GM19397 (cell line): Measurements from ENCODE around the gene BCAS4.

Source experiments
- ATAC-seq: cut with Tn5 transposase; IDR thresholded peaks from one replicate; pipeline ENCODE4 v1.9.1; 2021; ENCODE audit warnings: mild to moderate bottlenecking, moderate library complexity; ENCODE audit not compliant: unreplicated experiment

BCAS4 gene

DNA sequence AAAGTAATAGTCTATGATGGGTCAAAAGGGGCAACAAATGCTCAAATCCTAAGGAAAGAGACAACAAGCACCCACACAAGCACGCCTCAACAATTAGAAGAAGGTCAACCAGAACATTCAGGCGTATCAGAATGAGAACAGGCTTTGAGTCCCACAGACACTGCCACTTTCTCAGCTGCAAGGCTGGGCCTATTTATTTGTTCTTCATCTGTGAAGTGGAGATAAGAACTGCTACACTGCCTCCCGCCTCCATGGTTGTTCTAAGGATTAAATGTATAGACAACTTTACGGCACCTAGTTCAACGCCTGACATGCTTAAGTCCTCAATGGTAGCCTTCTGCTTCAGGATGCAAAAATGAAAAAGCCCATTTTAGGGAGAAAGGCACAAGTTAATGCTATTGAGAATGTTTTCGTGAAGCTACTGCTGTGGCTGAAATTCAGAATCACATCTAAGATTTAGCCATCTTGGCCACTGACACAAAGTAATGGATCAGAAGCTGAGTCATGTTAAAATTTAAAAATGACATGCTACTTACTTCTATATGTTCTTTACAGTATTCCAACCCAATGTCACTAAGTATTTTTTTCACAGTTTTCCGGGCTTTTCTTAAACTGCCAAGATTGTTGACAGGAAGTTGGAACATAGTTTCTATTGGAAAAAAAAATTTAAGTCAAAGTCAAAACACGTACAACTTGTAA is 108.6 kb downstream of the BCAS4 start:
- no peak for ATAC-seq

DNA sequence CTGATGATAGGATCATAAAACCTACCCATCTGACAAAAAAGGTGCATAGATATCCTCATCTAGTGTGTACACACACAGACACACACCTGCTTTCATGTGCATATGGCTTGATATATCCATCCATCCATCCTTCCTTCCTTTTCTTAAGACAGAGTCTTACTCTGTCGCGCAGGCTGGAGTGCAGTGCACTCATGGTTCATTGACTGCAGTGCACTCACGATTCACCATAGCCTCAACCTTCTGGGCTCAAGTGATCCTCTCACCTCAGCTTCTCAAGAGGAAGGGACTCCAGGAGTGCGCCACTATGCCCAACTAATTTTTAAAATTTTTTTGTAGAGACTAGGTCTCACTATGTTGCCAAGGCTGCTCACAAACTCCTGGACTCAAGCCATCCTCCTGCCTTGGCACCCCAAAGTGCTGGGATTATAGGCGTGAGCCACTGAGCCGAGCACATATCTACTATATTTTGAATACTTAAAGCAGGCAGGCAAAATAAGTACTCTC is 109.3 kb downstream of the BCAS4 start:
- no peak for ATAC-seq

GRCh38 chr20:50909413-50909812 is 114.6 kb downstream of the BCAS4 start:
- no peak for ATAC-seq

GRCh38 chr20:50911030-50911429 is 116.2 kb downstream of the BCAS4 start:
- no peak for ATAC-seq

DNA sequence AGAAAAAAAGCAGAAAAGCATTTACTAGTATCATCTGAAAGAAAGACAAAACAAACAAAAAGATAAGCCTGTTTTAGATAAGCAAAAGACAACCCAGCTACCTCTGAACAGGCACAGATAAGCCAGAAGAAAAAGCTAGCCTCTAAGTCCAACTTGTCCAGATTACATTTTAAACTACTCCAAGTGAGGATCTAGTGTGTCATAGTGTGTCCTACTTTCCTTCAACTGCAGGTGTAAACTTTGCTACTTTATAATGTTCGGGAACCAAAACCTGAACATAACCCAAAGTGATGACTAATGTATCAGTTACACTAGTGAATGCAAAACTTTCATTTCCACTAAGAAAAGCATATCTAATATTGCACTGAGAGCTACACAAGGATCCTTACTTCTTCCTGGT is 116.9 kb downstream of the BCAS4 start:
- no peak for ATAC-seq

- ATAC-seq: no peak
Measured at GRCh38 chr20:50913690-50914375, 119.0 kb downstream of the BCAS4 start.

GRCh38 chr20:50915424-50915823 is 120.6 kb downstream of the BCAS4 start:
- ATAC-seq: no peak

DNA sequence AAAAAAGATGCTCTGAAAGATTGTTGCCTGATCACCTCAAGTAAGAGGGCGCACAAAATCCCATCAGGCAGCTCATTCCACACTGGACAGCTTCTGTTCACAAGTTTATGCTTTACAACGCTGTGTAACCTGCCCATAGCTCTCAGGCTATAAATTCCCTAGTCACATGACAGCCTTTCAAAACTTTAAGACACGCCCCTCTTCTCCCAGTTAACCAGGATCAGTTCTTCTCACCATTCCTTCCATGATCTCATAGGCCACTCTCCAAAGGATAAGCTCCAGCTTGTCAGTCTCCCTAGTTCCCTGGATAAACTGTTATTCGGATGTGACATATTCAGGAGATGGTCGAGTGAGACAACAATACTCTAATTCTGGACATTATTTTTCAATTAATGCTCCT is 121.4 kb downstream of the BCAS4 start:
- no peak for ATAC-seq

DNA sequence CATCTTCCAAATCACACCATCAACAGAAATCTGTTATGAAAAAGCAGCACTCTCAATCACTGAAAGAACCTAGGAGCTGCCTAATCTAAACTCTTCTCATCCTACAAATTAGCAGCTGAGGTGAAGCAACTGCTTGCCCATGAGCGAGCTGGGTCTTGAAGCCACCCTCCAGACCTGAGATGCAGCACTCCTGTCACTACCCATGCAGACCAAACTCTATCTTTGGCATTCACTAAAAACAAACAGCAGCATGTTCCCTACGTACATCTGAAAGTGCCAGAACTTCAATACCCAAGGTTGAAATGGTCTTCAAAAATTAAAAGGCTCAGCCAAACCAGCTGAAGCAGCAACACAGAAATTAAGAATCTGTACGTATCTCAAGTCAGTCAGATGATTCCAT is 122.1 kb downstream of the BCAS4 start:
- ATAC-seq: no peak

GRCh38 chr20:50918403-50918802 is 123.5 kb downstream of the BCAS4 start:
- no peak for ATAC-seq

DNA sequence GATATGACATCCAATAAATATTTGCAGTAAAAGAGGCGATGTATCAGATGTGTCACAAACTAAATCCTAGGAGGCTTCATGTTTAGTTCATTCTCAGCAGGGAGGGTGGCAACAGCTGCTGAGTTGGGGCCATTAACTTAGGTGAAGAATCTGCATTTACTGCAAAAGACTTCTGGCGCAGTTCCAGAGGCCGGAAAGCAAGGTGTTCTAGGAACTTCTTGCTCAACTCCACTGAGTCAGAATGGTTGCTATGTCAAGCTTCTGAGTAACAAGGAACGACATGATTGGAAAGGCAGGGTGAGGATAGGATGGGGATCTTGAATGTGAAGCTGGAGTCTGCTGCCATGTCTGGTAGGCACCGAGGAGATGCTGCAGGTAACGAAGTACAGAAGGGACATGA is 124.7 kb downstream of the BCAS4 start:
- no peak for ATAC-seq

DNA sequence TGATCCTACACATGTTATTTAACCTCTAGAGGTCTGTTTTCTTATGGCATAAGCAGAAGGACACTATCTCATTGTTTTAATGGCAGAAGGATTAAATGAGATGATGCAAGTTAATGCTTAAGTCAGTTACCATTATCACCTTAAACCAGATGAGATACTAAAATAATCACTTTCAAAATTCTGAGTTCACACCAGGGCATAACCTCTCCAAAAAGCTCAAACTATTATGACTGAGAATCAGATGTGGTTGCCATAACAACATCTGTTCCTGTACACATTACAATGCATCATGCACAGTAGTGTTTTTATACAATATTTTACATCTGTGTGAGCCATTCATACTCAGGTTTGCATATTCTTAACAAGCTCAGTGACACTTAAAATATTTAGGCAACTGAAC is 126.1 kb downstream of the BCAS4 start:
- ATAC-seq: no peak

DNA sequence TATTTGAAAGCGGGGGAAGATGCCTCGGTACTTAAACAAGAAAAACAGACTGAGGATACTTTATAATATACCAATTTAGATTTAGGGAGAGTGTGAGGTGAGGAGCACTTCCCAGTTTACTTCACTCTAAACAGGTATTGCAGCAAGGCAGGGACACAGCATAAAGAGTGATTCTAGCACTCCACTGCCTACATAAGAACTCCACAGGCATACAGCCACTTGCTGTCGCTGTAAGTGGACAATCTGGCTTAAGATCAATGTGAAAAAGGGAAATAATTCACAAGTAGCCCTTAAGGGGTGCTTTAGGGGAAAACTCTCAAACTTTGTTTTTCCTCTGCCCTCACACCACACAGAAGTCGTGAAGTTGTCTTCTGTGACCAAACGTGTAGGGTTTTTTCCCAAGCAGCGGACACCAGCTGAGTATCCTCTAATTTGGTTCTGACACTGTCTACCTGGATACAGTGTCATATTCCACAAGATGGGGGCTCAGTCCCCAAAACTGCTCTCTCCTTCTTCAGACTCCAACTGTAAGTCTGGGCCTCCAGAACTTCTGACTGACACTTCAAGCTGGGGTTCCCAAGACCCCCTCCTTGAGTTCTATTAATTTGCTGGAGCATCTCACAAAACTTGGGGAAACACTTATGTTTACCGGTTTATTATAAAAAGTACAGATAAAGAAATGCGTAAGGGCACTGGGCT is 127.1 kb downstream of the BCAS4 start:
- ATAC-seq: no peak

DNA sequence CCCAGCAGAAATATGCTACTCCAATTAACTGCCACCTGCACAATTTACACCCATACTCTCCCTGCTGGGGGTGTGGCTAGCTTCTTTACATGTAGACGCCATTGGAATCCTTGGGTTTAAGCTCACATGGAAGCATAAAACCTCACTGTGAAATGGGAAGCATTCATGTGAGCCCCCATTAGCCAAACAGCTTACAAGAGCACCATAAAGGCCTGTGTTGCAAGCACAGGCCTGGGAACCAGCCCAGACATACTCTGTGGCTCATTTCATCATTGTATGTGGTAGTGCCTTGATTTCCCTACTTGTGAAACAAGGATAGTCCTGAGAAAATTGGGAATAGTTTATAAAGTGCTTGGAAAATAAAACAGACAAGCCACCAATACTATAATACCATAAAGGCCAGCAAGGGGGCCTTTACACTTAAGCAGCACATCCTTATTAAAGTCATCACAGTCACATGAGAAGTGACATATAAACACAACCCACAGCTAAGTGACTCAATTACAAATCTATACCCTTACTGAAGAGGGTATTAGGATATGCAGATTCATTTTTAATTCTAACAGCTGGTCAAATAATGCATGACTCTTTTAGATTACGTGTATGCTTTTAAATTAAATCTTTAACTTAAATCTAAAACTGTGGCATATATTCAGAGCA is 129.5 kb downstream of the BCAS4 start:
- no peak for ATAC-seq

GRCh38 chr20:50926530-50926929 is 131.7 kb downstream of the BCAS4 start:
- ATAC-seq: no peak
